ENCODE data around the gene CFAP221.

DNA sequence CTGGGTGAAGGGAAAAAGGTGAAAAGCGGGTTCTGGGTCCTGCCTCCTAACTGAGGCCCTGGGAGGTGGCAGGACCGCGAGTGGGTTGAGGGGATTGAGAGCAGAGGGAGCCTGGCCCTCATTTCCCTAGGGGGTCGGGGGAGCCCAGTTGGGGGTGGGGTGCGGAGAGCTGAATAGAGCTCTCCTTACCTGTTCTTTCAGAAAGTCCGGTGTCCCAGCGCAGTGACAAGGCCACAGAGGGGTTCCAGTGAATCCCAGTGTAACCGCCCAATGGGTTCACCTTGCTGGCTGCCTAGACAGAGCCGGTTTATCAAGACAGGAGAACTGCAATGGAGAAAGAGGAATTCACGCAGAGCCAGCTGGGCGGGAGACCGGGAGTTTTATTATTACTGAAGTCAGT, 157.1 kb downstream of the CFAP221 start:
- TF ChIP-seq CTCF (IDR thresholded peaks at IDR 0.05; ENCODE audit: insufficient read depth, low read depth, low read length) (no peak), EZH2 (IDR thresholded peaks at IDR 0.05; ENCODE audit: insufficient read depth, low read length) (no peak)

All from astrocyte (in vitro differentiated cells and primary cell).